ENCODE measurements around the gene KIF3B.
"Not testable (repeated sequence)": the region's sequence is repeated elsewhere in the genome, so short reads cannot be mapped to it uniquely, and the experiment has no call there.

The KIF3B gene

GRCh38 chr20:32249030-32249738 is 28.3 kb upstream of the KIF3B start:
- Histone ChIP-seq H3K4me3 (replicated peaks; ENCODE audit: insufficient read depth, low read length) (no peak overlapping the region), H3K27me3 (ENCODE audit: insufficient read depth, poor library complexity, severe bottlenecking) (no peaks in the 10 kb centered on the region), H3K27ac (replicated peaks) (peak overlapping the region; percentile 48)
- TF ChIP-seq SPI1 (IDR thresholded peaks at IDR 0.05; ENCODE audit: borderline replicate concordance, low read depth) (no peak), POLR2AphosphoS5 (IDR thresholded peaks at IDR 0.05; ENCODE audit: low read depth) (no peak), GABPA (IDR thresholded peaks at IDR 0.05; ENCODE audit: low read depth) (no peak; the same call in 1 of the 2 replicates), REST (IDR thresholded peaks at IDR 0.05; ENCODE audit: insufficient replicate concordance, low read depth) (no peak)
- TF ChIP-seq, protein P1, sequence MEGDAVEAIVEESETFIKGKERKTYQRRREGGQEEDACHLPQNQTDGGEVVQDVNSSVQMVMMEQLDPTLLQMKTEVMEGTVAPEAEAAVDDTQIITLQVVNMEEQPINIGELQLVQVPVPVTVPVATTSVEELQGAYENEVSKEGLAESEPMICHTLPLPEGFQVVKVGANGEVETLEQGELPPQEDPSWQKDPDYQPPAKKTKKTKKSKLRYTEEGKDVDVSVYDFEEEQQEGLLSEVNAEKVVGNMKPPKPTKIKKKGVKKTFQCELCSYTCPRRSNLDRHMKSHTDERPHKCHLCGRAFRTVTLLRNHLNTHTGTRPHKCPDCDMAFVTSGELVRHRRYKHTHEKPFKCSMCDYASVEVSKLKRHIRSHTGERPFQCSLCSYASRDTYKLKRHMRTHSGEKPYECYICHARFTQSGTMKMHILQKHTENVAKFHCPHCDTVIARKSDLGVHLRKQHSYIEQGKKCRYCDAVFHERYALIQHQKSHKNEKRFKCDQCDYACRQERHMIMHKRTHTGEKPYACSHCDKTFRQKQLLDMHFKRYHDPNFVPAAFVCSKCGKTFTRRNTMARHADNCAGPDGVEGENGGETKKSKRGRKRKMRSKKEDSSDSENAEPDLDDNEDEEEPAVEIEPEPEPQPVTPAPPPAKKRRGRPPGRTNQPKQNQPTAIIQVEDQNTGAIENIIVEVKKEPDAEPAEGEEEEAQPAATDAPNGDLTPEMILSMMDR (IDR thresholded peaks at IDR 0.05; ENCODE audit: insufficient read depth, low read length) = no peak
- DNase-seq (ENCODE audit: low read depth in 1 of 2, low spot score in 1 of 2) = peak; percentile 61 to 76

- no peak for TF ChIP-seq REST (IDR thresholded peaks at IDR 0.05; ENCODE audit: insufficient replicate concordance, low read depth)
- TF ChIP-seq, protein P1 (IDR thresholded peaks at IDR 0.05; ENCODE audit: insufficient read depth, low read length) = no peak
- no peak for TF ChIP-seq POLR2AphosphoS5 (IDR thresholded peaks at IDR 0.05; ENCODE audit: low read depth)
- no peak for TF ChIP-seq SPI1 (IDR thresholded peaks at IDR 0.05; ENCODE audit: borderline replicate concordance, low read depth)
- H3K4me3 ChIP-seq (replicated peaks; ENCODE audit: insufficient read depth, low read length) = no peak overlapping the region
- no peak overlapping the region for H3K27ac ChIP-seq (replicated peaks)
- DNase-seq (ENCODE audit: low read depth in 1 of 2, low spot score in 1 of 2) = no peak
- no peaks in the 10 kb centered on the region for H3K27me3 ChIP-seq (ENCODE audit: insufficient read depth, poor library complexity, severe bottlenecking)
Measured at GRCh38 chr20:32251470-32251869, 26.0 kb upstream of the KIF3B start.

DNA sequence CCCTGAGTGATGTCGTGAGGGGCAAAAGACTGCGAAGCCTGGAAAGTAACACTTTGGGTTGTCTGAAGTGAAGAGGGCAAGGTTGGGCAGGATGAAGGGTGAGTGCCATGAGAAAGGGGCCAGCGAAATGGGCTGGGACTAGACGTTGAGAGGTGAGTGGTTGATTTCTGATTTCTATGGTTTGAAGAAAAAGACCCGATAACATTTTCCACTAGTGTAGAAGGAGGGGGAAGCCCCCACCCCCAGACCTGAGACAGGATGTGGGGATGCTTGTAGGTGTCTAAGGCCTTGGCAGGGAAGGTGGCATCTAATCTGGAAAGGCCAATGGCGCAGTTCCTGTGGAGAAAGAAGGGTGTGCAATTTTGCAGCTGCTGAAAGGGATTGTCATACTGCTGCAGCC is 25.3 kb upstream of the KIF3B start:
- no peak overlapping the region for H3K4me3 ChIP-seq (replicated peaks; ENCODE audit: insufficient read depth, low read length)
- H3K27me3 ChIP-seq (ENCODE audit: insufficient read depth, poor library complexity, severe bottlenecking) = no peaks in the 10 kb centered on the region
- TF ChIP-seq POLR2AphosphoS5 (IDR thresholded peaks at IDR 0.05; ENCODE audit: low read depth) (no peak), REST (IDR thresholded peaks at IDR 0.05; ENCODE audit: insufficient replicate concordance, low read depth) (no peak)
- no peak for DNase-seq (ENCODE audit: low read depth in 1 of 2, low spot score in 1 of 2)
- no peak overlapping the region for H3K27ac ChIP-seq (replicated peaks)

DNA sequence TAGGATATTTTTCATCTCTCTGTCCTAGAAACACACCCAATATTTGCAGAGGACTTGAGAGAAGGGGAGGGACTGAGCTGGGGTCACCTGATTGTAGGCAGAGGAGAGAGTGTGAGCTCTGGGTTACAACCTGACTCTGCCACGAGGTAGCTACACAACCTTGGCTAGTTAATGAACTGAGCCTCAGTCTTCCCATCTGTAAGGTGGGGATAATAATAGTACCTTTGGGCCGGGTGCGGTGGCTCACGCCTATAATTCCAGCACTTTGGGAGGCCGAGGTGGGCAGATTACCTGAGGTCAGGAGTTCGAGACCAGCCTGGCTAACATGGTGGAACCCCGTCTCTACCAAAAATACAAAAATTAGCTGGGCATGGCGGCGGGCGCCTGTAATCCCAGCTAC is 16.5 kb upstream of the KIF3B start:
- not testable (repeated sequence) for H3K27ac ChIP-seq (replicated peaks); H3K4me3 ChIP-seq (replicated peaks; ENCODE audit: insufficient read depth, low read length); DNase-seq (ENCODE audit: low read depth in 1 of 2, low spot score in 1 of 2); H3K27me3 ChIP-seq (ENCODE audit: insufficient read depth, poor library complexity, severe bottlenecking)

All from HL-60 (cell line).